Fibroblast of lung (primary cell): ENCODE measurements around the gene OR10A7. TPM values are rescaled to one million over a fixed set of nuclear protein-coding genes. Genes with fewer than 3 reads are reported as not detected.

Experiments used
- DNase-seq, 2 donors: peaks; one replicate each; pipeline versions ENCODE4 v3.0.0 to v3.0.0-alpha.2; 2010; ENCODE audit warnings: low read depth in 2 of 2
- H2AFZ ChIP-seq: 2 replicates; pipeline ENCODE4 v1.5.1; 2012; ENCODE audit warnings: low read length, control low read depth, inconsistent platforms
- H3K27ac ChIP-seq: 2 replicates; pipeline ENCODE4 v1.5.1; 2011; ENCODE audit warnings: low read length, control low read depth; ENCODE audit not compliant: insufficient read depth
- H3K27me3 ChIP-seq: 2 replicates; pipeline ENCODE4 v1.5.1; 2011; ENCODE audit warnings: mild to moderate bottlenecking, low read length; ENCODE audit not compliant: control insufficient read depth, insufficient read depth
- H3K36me3 ChIP-seq: 2 replicates; pipeline ENCODE4 v1.5.1; 2011; ENCODE audit warnings: low read length; ENCODE audit not compliant: control insufficient read depth, insufficient read depth
- H3K4me1 ChIP-seq: 2 replicates; pipeline ENCODE4 v1.5.1; 2011; ENCODE audit warnings: low read length; ENCODE audit not compliant: control insufficient read depth, insufficient read depth; ENCODE audit errors: extremely low read depth
- H3K4me2 ChIP-seq: 2 replicates; pipeline ENCODE4 v1.5.1; 2011; ENCODE audit warnings: low read length, control low read depth; ENCODE audit not compliant: insufficient read depth; ENCODE audit errors: extremely low read depth
- H3K4me3 ChIP-seq, 4 experiments: fragments of 200-600 bp in 1 of 4; sonication (generic) in 1 of 4; replicated peaks in 1 of 4; 2 replicates each; pipeline ENCODE4 v1.5.1; 2011 to 2016; ENCODE audit warnings: low read length in 4 of 4, low read depth in 3 of 4, mild to moderate bottlenecking in 3 of 4, control low read depth in 2 of 4, inconsistent platforms in 1 of 4, mixed read lengths in 1 of 4; ENCODE audit not compliant: insufficient read depth in 1 of 4; ENCODE audit errors: control extremely low read depth in 1 of 4
- H3K79me2 ChIP-seq: 2 replicates; pipeline ENCODE4 v1.5.1; 2012; ENCODE audit warnings: mild to moderate bottlenecking, low read length, inconsistent platforms; ENCODE audit not compliant: control insufficient read depth, insufficient read depth
- H3K9ac ChIP-seq: 2 replicates; pipeline ENCODE4 v1.5.1; 2011; ENCODE audit warnings: mild to moderate bottlenecking, low read length, control low read depth; ENCODE audit not compliant: insufficient read depth
- H3K9me3 ChIP-seq: 2 replicates; pipeline ENCODE4 v1.5.1; 2012; ENCODE audit warnings: low read depth, low read length; ENCODE audit not compliant: control insufficient read depth, insufficient read depth
- H4K20me1 ChIP-seq: 2 replicates; pipeline ENCODE4 v1.5.1; 2011; ENCODE audit warnings: low read length; ENCODE audit not compliant: control insufficient read depth, insufficient read depth; ENCODE audit errors: extremely low read depth
- EZH2 ChIP-seq: IDR thresholded peaks from 2 replicates; pipeline ENCODE4 v1.5.1; 2012; ENCODE audit warnings: low read length, control low read depth, mild to moderate bottlenecking; ENCODE audit errors: missing control alignments
- polyA plus RNA-seq, 2 donors: library from polyadenylated mRNA; depleted of rRNA in 1 of 2; stranded (reverse) in 1 of 2; unstranded in 1 of 2; fragments of >200 nt; gene quantifications; 2 replicates each; pipeline ENCODE4 v1.2.1, GENCODE V29; 2011 to 2012; ENCODE audit warnings: missing spikeins in 1 of 2
- total RNA-seq: library from RNA; depleted of rRNA; stranded (reverse); fragments of >200 nt; gene quantifications from 2 replicates; pipeline ENCODE4 v1.2.1, GENCODE V29; 2014
- TF ChIP-seq, protein P1 (sequence below), 2 donors: IDR thresholded peaks in 1 of 2; conservative IDR thresholded peaks in 1 of 2; 1 replicate in 1 of 2; 2 replicates in 1 of 2; pipeline ENCODE4 v1.5.1; 2011 to 2012; ENCODE audit warnings: low read length in 2 of 2, control low read depth in 1 of 2, inconsistent platforms in 1 of 2, low read depth in 1 of 2, mild to moderate bottlenecking in 1 of 2

OR10A7 gene
- total and polyA plus RNA-seq, 2 donors (not counting 1 experiment from before 2014, with no cell fraction given) = not detected

GRCh38 chr12:55188974-55189556 lies 31.8 kb upstream of the OR10A7 start:
- peak; percentile 62 to 83 for DNase-seq
- Histone ChIP-seq H3K79me2 (no peaks in the 10 kb centered on the region), H3K36me3 (no peaks in the 10 kb centered on the region), H3K4me3 (no peak overlapping the region), H3K9me3 (no peaks in the 10 kb centered on the region), H3K9ac (no peak overlapping the region), H2AFZ (no peak overlapping the region), H3K27ac (no peak overlapping the region), H4K20me1 (no peaks in the 10 kb centered on the region), H3K4me1 (no peaks in the 10 kb centered on the region), H3K4me2 (no peak overlapping the region), H3K27me3 (no peaks in the 10 kb centered on the region)
- no peak for TF ChIP-seq EZH2
- TF ChIP-seq, protein P1, sequence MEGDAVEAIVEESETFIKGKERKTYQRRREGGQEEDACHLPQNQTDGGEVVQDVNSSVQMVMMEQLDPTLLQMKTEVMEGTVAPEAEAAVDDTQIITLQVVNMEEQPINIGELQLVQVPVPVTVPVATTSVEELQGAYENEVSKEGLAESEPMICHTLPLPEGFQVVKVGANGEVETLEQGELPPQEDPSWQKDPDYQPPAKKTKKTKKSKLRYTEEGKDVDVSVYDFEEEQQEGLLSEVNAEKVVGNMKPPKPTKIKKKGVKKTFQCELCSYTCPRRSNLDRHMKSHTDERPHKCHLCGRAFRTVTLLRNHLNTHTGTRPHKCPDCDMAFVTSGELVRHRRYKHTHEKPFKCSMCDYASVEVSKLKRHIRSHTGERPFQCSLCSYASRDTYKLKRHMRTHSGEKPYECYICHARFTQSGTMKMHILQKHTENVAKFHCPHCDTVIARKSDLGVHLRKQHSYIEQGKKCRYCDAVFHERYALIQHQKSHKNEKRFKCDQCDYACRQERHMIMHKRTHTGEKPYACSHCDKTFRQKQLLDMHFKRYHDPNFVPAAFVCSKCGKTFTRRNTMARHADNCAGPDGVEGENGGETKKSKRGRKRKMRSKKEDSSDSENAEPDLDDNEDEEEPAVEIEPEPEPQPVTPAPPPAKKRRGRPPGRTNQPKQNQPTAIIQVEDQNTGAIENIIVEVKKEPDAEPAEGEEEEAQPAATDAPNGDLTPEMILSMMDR (conservative IDR thresholded peaks at IDR 0.05 in 1 of 2, IDR thresholded peaks at IDR 0.05 in 1 of 2; ENCODE audit: low read depth in 1 of 2, low read length in 2 of 2) = peak; percentile 67 to 72

DNA sequence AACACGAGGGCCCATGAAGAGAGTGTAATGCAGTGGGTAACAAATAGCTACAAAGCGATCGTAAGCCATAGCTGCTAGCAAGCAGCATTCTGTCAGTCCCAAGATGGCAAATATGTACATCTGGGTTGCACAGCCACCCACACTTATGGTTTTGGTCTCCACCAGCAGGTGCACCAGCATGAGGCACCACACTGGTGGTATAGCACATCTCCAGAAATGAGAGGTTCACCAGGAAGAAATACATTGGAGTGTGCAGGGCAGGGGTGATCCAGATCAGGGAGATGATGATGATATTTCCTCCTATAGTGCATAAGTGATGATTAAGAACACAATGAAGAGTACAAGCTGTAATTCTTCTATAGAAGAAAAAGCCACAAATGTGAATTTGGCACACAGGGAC lies 26.4 kb upstream of the OR10A7 start:
- H3K9me3 ChIP-seq = no peaks in the 10 kb centered on the region
- no peaks in the 10 kb centered on the region for H3K27me3 ChIP-seq
- H4K20me1 ChIP-seq = no peaks in the 10 kb centered on the region
- no peak overlapping the region for H3K27ac ChIP-seq
- TF ChIP-seq EZH2 = no peak
- TF ChIP-seq, protein P1 (conservative IDR thresholded peaks at IDR 0.05 in 1 of 2, IDR thresholded peaks at IDR 0.05 in 1 of 2; ENCODE audit: low read depth in 1 of 2, low read length in 2 of 2) = no peak
- no peak overlapping the region for H3K4me3 ChIP-seq
- DNase-seq = no peak
- H3K4me1 ChIP-seq = no peaks in the 10 kb centered on the region
- no peaks in the 10 kb centered on the region for H3K79me2 ChIP-seq
- H2AFZ ChIP-seq = no peak overlapping the region
- no peaks in the 10 kb centered on the region for H3K36me3 ChIP-seq
- H3K4me2 ChIP-seq = no peak overlapping the region
- no peak overlapping the region for H3K9ac ChIP-seq

DNA sequence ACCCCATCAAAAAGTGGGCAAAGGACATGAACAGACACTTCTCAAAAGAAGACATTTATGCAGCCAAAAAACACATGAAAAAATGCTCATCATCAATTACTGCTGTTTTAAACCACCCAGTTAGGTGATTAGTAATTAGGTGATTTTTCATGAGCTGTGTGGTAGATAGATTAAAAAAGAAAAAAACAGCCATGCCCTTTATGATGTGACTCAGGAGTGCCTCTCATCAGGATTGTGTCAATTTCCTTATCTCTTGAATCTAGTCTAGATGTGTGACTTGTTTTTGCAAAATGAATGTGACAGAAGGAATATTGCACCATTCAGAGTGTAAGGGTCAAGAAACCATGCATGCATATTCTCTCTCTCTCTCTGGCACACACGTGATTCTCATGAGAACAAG lies 5.7 kb downstream of the OR10A7 start:
- no peak overlapping the region for H3K4me2 ChIP-seq
- no peak for DNase-seq
- H3K36me3 ChIP-seq = no peaks in the 10 kb centered on the region
- H4K20me1 ChIP-seq = no peaks in the 10 kb centered on the region
- H3K27me3 ChIP-seq = no peaks in the 10 kb centered on the region
- no peaks in the 10 kb centered on the region for H3K9me3 ChIP-seq
- H3K27ac ChIP-seq = no peak overlapping the region
- H3K79me2 ChIP-seq = no peaks in the 10 kb centered on the region
- H3K9ac ChIP-seq = no peak overlapping the region
- TF ChIP-seq, protein P1 (conservative IDR thresholded peaks at IDR 0.05 in 1 of 2, IDR thresholded peaks at IDR 0.05 in 1 of 2; ENCODE audit: low read depth in 1 of 2, low read length in 2 of 2) = no peak
- TF ChIP-seq EZH2 = no peak
- no peak overlapping the region for H3K4me3 ChIP-seq
- no peaks in the 10 kb centered on the region for H3K4me1 ChIP-seq
- H2AFZ ChIP-seq = no peak overlapping the region
